Neural cell (in vitro differentiated cells): ENCODE results near the gene PALD1. TPM values are rescaled to one million over a fixed set of nuclear protein-coding genes. Genes with fewer than 3 reads are reported as not detected.

Experiments
- H2AFZ ChIP-seq: fragments of 200-600, 300-800 bp; sonication (generic), shearing (Covaris generic); 2 replicates; pipeline ENCODE4 v1.6.0; 2014; ENCODE audit warnings: low read depth, mild to moderate bottlenecking, antibody characterized with exemption, low read length, moderate library complexity
- H3F3A ChIP-seq: fragments of 200-600 bp; shearing (Covaris generic); 2 replicates; pipeline ENCODE4 v1.6.1; 2016; ENCODE audit warnings: mild to moderate bottlenecking, moderate library complexity, mixed read lengths, antibody characterized with exemption, low read length; ENCODE audit not compliant: insufficient read depth, poor library complexity, severe bottlenecking
- H3K27ac ChIP-seq: fragments of 200-600, 300-800 bp; sonication (generic), shearing (Covaris generic); 2 replicates; pipeline ENCODE4 v1.5.1; 2014; ENCODE audit warnings: mild to moderate bottlenecking, low read length, moderate library complexity
- H3K27me3 ChIP-seq: fragments of 300-800, 200-600 bp; sonication (generic), shearing (Covaris generic); 2 replicates; pipeline ENCODE4 v1.6.0; 2014; ENCODE audit warnings: mild to moderate bottlenecking, low read depth, low read length, moderate library complexity; ENCODE audit not compliant: insufficient read depth
- H3K36me3 ChIP-seq: fragments of 300-800, 200-600 bp; sonication (generic), shearing (Covaris generic); 2 replicates; pipeline ENCODE4 v1.5.1; 2014; ENCODE audit warnings: mild to moderate bottlenecking, antibody characterized with exemption, low read length, moderate library complexity; ENCODE audit not compliant: insufficient read depth
- H3K4me2 ChIP-seq: fragments of 300-800, 200-600 bp; sonication (generic), shearing (Covaris generic); 2 replicates; pipeline ENCODE4 v1.6.0; 2014; ENCODE audit warnings: mild to moderate bottlenecking, low read length
- H3K4me3 ChIP-seq: fragments of 300-800, 200-600 bp; sonication (generic), shearing (Covaris generic); 2 replicates; pipeline ENCODE4 v1.5.1; 2014; ENCODE audit warnings: mild to moderate bottlenecking, low read length, moderate library complexity
- H3K79me2 ChIP-seq: fragments of 200-600 bp; shearing (Covaris generic); replicated peaks from 2 replicates; pipeline ENCODE4 v1.6.0; 2014; ENCODE audit warnings: mild to moderate bottlenecking, low read length, moderate library complexity; ENCODE audit not compliant: insufficient read depth
- H3K9ac ChIP-seq: fragments of 300-800, 200-600 bp; sonication (generic), shearing (Covaris generic); 2 replicates; pipeline ENCODE4 v1.6.1; 2016; ENCODE audit warnings: mild to moderate bottlenecking, low read length, mixed read lengths
- H3K9me2 ChIP-seq: fragments of 200-600 bp; shearing (Covaris generic); 2 replicates; pipeline ENCODE4 v1.6.1; 2016; ENCODE audit warnings: mild to moderate bottlenecking, low read length, mixed read lengths; ENCODE audit not compliant: insufficient read depth
- H3K9me3 ChIP-seq: fragments of 200-600, 300-800 bp; sonication (generic), shearing (Covaris generic); 2 replicates; pipeline ENCODE4 v1.6.1; 2016; ENCODE audit warnings: mild to moderate bottlenecking, mixed run types, low read length, moderate library complexity, mixed read lengths
- H4K20me1 ChIP-seq: fragments of 200-600 bp; shearing (Covaris generic); 2 replicates; pipeline ENCODE4 v1.6.1; 2016; ENCODE audit warnings: mild to moderate bottlenecking, mixed run types; ENCODE audit not compliant: insufficient read depth
- CTCF ChIP-seq: fragments of 450-650 bp; IDR thresholded peaks from 2 replicates; pipeline ENCODE4 v1.5.1; 2014; ENCODE audit warnings: antibody characterized with exemption, mild to moderate bottlenecking, moderate library complexity; ENCODE audit not compliant: poor library complexity, severe bottlenecking
- EP300 ChIP-seq: fragments of 450-650 bp; conservative IDR thresholded peaks from 2 replicates; pipeline ENCODE4 v1.6.1; 2014; ENCODE audit warnings: antibody characterized with exemption, mild to moderate bottlenecking, moderate library complexity; ENCODE audit not compliant: poor library complexity, severe bottlenecking
- EZH2 ChIP-seq: fragments of 200-600, 300-800 bp; shearing (Covaris generic), sonication (generic); IDR thresholded peaks from 2 replicates; pipeline ENCODE4 v1.6.1; 2014; ENCODE audit warnings: antibody characterized with exemption, low read length, borderline replicate concordance, mild to moderate bottlenecking; ENCODE audit not compliant: insufficient read depth, poor library complexity, severe bottlenecking
- MXI1 ChIP-seq: fragments of 450-650 bp; conservative IDR thresholded peaks from 2 replicates; pipeline ENCODE4 v1.6.1; 2014; ENCODE audit warnings: antibody characterized with exemption, mild to moderate bottlenecking; ENCODE audit not compliant: poor library complexity, severe bottlenecking
- POLR2AphosphoS5 ChIP-seq: IDR thresholded peaks from 2 replicates; pipeline ENCODE4 v1.6.1; 2012
- RAD21 ChIP-seq: fragments of 450-650 bp; conservative IDR thresholded peaks from 2 replicates; pipeline ENCODE4 v1.6.1; 2014; ENCODE audit warnings: antibody characterized with exemption, mild to moderate bottlenecking, moderate library complexity
- REST ChIP-seq: IDR thresholded peaks from 2 replicates; pipeline ENCODE4 v1.6.1; 2012; ENCODE audit warnings: borderline replicate concordance
- SMC3 ChIP-seq: fragments of 450-650 bp; conservative IDR thresholded peaks from 2 replicates; pipeline ENCODE4 v1.6.1; 2014; ENCODE audit warnings: antibody characterized with exemption, mild to moderate bottlenecking, moderate library complexity; ENCODE audit not compliant: poor library complexity
- TAF1 ChIP-seq: IDR thresholded peaks from 2 replicates; pipeline ENCODE4 v1.6.1; 2012; ENCODE audit warnings: low read depth
- polyA plus RNA-seq: library from polyadenylated mRNA; depleted of rRNA; stranded (reverse); fragments of >200 nt; gene quantifications from 2 replicates; pipeline ENCODE4 v1.2.3, GENCODE V29; 2014

The PALD1 gene
- polyA plus RNA-seq, 1 donor from 2014 or later: 1.1 TPM

GRCh38 chr10:70601746-70602145 is 123.2 kb downstream of the PALD1 start:
- Histone ChIP-seq H3K27ac (no peak overlapping the region), H3K36me3 (no peaks in the 10 kb centered on the region), H2AFZ (no peak overlapping the region), H3K9me2 (no peaks in the 10 kb centered on the region), H3K4me3 (no peak overlapping the region), H3F3A (no peaks in the 10 kb centered on the region), H4K20me1 (no peaks in the 10 kb centered on the region), H3K9me3 (no peaks in the 10 kb centered on the region), H3K79me2 (no peaks in the 10 kb centered on the region), H3K4me2 (no peak overlapping the region), H3K27me3 (no peaks in the 10 kb centered on the region), H3K9ac (no peak overlapping the region)
- TF ChIP-seq CTCF (no peak), EP300 (no peak), REST (no peak), EZH2 (no peak), POLR2AphosphoS5 (no peak)

DNA sequence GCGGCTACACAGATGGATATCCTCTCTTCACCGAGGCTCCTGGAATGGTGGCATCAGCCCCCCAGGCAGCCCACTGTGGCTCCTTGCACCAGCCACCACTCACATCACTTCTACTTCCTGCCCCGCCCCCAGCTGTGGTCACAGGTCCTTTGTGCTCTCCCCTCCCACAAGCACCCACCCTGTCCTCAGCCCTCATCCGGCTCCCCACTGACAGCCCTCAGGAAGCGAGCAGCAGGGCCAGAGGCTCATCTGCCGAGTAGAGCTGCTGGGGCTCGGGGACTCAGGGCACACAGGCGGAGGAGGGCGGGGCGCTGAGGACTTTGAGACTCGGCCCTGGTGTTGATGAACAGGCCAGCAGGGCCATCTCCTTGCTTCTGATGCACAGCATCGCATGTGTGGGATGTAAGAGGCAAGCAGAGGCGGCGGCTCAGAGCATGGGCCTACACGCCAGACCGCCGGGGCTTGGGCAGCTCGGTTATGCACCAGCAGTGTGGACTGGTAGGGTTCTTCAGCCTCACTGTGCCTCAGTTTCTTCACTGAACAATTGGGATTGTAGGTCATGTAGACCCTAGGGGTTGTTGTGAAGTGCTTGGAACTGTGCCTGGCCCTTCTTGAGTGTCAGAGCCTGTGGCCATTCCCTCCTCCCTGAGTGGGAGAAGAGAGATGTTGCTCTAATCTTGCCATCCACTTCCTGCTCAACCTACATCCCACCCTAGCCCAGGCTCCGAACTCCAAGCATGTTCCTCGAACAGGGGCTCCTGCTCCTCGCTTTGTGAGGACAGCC is 124.3 kb downstream of the PALD1 start, which contains the start of gene PRF1:
Gene PRF1 (minus strand): TSS at position 77 of the 784 bp plus-strand sequence. CDS start 1,839 bp downstream, outside the sequence.
- no peaks in the 10 kb centered on the region for H3K79me2 ChIP-seq
- no peak within 1 kb of the TSS for H3K27ac ChIP-seq
- no peak within 1 kb of the TSS for H3K4me2 ChIP-seq
- TF ChIP-seq EZH2 (no peak), MXI1 (no peak), EP300 (no peak), SMC3 (no peak), TAF1 (no peak), CTCF (no peak), RAD21 (no peak), POLR2AphosphoS5 (no peak), REST (no peak)
- no peaks in the 10 kb centered on the region for H3F3A ChIP-seq
- no peaks in the 10 kb centered on the region for H3K9me3 ChIP-seq
- H3K27me3 ChIP-seq: no peaks in the 10 kb centered on the region
- H3K9ac ChIP-seq: no peak within 1 kb of the TSS
- no peaks in the 10 kb centered on the region for H3K9me2 ChIP-seq
- H3K4me3 ChIP-seq: no peak within 1 kb of the TSS
- H3K36me3 ChIP-seq: no peaks in the 10 kb centered on the region
- H2AFZ ChIP-seq: no peak within 1 kb of the TSS
- no peaks in the 10 kb centered on the region for H4K20me1 ChIP-seq
